T1000 (cell line): ENCODE measurements around the gene COX7B.
"Not testable (repeated sequence)": the region's sequence is repeated elsewhere in the genome, so short reads cannot be mapped to it uniquely, and the experiment has no call there.

Experiments
- DNase-seq: peaks from one replicate; lab custom pipeline; 2025; ENCODE audit warnings: mixed read lengths; lab: John Stamatoyannopoulos, UW

Gene COX7B

DNA sequence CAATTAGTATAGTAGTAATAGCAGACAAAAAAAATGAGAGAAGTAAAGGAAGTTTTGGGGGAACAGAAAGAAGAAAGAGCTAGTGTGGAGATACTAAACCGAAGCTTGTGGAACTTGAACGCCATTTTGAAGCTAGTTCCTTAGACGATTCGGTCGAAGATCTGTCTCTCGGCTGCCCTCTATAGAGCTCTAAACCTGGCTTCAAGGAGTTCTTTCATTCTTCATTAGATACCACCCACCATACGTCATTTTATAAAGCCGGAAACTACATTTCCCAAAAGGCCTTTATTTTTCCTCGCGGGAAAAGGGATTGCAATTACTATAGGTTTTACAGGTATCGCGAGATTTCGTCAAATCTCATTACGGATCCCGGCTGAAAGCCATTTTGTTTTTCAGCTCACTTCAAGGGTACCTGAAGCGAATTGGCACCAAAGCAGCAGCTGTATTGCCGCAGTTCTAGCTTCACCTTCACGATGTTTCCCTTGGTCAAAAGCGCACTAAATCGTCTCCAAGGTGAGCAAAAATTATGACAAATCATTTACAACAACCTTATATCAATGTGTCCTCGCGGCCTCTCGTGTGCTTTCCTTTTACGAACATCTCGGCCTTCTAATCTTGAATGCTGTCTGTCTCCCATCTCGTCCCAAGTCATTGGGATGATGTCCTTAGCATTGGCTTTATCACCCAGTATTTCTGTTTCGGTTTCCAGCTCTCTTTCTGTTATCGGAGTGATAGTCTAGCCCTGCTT is at the start of gene COX7B:
TSS of gene COX7B (plus strand) at position 388 of the 748 bp plus-strand sequence. CDS start at position 474, 86 bp downstream.
- DNase-seq: peak; percentile 51

DNA sequence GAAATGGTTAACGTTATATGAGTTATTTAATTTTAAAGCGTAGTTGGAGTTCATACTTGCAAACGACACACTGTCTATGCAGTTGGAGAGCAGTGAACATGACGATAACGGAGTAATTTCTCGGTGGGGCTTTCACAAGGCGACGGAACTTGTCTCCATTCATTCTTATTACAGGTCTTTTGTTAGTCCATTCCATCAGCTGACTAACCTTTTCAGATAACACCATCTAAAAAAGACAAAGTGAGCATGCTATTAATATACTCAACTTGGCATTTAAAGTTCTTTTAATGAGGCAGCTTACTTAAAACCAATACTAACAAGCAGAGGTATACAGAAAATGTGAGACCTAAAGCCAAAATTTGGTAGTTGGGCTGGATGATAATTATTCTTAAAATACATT is 23.9 kb upstream of the COX7B start:
- no peak for DNase-seq

DNA sequence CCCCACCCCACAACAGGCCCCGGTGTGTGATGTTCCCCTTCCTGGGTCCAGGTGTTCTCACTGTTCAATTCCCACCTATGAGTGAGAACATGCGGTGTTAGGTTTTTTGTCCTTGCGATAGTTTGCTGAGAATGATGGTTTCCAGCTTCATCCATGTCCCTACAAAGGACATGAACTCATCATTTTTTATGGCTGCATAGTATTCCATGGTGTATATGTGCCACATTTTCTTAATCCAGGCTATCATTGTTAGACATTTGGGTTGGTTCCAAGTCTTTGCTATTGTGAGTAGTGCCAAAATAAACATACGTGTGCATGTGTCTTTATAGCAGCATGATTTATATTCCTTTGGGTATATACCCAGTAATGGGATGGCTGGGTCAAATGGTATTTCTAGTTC is 17.9 kb upstream of the COX7B start:
- not testable (repeated sequence) for DNase-seq

DNA sequence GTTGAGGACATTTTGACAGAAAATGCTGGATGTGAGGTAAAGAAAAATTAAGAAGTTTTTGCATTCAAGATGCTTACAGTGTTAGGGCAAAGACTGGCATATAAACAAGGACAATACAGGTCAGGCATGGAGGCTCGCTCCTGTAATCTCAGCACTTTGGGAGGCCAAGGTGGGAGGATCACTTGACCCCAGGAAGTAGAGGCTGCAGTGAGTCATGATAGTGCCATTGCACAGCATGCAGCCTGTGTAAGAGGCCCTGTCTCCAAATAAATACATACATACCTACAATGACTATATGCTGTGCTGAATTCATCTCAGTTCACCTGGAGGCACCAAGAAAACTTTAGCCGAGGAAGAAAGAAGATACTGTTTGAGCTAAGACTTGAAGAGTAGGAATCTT is 6.4 kb upstream of the COX7B start:
- no peak for DNase-seq

DNA sequence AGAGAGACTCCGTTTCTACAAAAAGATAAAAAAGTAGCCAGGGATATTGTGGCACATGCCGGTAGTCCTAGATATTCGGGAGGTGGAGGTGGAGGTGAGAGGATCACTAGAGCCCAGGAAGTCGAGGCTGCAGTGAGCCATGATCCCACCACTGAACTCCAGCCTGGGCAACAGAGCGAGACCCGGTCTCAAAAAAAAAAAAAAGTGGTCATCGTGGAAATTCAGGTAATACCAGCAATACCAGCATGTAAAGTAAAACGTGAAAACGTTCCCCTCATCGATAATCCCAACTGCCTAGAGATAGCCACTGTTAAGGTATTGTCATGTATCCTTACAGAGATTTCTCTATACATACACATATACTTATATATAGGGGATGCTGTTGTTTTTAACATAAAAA is 5.6 kb upstream of the COX7B start:
- no peak for DNase-seq

- peak; percentile 78 for DNase-seq
Observed at GRCh38 chrX:77894921-77895886, 4.1 kb upstream of the COX7B start, which contains the start of gene MAGT1. TSS of gene MAGT1 (minus strand) at chrX:77895435. CDS start at chrX:77895410, 25 bp downstream.

DNA sequence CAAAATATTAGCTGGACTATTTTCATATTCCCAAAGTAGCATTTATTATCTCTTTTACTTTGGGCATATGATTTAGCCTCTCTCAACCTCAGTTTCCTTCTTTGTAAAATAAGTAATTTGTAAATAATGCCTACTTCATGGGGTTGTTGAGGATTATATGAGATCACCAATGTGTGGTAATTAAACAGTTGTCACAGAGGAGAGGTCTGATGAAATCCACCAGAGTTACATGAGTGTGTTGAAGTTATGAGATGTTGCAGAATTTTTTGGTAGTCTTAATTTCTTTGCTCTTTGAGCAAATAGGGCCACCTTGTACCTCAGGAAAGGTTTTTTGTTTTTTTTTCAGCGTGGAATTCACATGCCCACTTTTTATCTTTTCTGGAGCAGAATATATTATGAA is 1.4 kb downstream of the COX7B start:
- no peak for DNase-seq

DNA sequence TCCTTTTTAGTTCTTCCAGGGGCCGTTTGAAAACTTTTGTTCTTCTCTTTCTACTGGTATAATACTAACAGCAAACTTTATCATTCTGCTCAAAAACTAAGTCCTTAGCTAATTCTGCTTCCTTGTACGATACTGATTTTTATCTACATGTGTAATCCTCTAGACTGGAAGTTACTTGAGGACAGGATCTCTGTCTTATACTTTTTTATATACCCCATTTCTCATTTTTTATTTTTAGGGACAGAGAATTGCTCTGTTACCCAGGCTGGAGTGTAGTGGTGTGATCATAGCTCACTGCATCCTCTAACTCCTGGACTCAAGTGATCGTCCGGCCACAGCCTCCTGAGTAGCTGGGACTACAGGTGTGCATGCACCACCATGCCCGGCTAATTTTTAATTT is 2.2 kb downstream of the COX7B start:
- no peak for DNase-seq

- DNase-seq: peak; percentile 57
Observed at GRCh38 chrX:77910108-77910840, 11.0 kb downstream of the COX7B start, which contains the start of gene ATP7A. TSS of gene ATP7A (plus strand) at chrX:77910693. CDS start at chrX:77971642, 60,949 bp downstream.

- DNase-seq: no peak
Observed at GRCh38 chrX:77917294-77917933, 18.1 kb downstream of the COX7B start.

DNA sequence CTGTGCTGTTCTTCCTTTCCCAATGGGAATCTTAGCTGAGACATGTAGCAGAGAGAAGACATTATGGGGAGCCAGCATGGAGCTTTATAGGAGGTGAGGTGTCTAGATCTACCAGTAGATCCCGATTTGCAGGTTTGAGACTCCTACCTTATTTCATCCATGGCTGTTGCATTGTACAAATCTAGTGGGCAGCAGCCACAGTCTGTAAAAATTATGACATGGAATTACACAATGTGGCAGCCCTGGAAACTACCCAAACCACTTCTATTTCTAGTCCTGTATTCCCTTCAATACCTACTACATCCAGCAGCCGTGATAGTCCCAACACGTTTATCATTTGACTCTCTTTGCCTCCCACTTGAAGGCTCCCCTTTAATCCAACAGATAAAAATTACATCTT is 19.3 kb downstream of the COX7B start:
- DNase-seq: no peak

DNA sequence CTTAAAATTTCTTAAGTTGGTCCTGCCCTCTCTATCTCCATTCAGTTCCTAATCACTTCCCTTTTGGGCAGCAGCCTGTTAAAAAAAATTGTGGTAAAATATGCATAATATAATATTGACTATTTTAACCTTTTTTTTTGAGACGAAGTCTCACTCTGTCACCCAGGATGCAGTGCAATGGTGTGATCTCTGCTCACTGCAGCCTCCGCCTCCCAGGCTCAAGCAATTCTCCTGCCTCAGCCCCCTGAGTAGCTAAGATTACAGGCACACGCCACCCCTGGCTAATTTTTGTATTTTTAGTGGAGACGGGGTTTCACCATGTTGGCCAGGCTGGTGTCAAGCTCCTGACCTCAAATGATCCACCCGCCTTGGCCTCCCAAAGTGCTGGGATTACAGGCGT is 20.1 kb downstream of the COX7B start:
- not testable (repeated sequence) for DNase-seq

GRCh38 chrX:77922787-77923186 is 23.5 kb downstream of the COX7B start:
- DNase-seq: no peak

DNA sequence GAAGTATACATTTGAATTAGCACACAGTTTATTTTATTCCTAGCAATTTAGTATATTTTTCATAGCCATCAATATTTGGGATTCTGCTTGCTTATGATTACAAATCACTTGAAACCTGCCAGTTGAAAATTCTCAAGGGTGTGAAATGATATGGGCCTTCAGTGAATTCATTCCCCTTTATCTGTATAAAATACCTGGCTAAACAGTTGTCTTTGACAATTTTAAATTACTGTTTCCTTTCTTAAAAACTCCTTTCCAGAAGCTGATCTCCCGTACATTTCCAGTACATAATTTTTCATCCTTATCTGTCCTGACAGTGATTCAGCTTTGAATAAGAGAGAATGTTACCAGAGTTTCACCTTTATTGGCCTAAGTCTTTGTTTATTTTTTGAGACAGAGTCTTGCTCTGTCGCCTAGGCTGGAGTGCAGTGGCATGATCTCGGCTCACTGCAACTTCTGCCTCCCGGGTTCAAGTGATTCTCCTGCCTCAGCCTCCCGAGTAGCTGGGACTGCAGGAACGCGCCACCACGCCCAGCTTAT is 25.1 kb downstream of the COX7B start:
- no peak for DNase-seq

- no peak for DNase-seq
Observed at GRCh38 chrX:77925764-77926163, 26.5 kb downstream of the COX7B start.

DNA sequence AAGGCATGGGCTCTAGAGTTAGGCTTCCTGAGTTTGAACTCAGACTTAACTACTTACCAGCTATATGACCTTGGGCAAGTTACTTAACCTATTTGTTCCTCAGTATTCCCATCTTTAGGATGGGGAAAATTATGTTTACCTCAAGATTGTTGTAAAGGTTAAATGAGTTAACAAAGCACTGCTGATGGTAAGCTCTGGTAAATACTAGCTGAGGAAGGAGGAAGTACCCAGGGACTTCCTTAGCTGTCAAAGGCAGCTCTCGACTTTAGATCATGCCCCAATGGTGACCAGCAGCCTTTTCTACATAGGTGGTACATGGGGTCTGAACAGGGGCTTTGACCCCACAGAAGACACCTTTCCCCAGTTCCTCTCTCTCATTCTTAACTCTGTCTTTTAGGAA is 31.3 kb downstream of the COX7B start:
- DNase-seq: no peak

- DNase-seq: no peak
Observed at GRCh38 chrX:77935886-77936285, 36.6 kb downstream of the COX7B start.

- DNase-seq: no peak
Observed at GRCh38 chrX:77936299-77936698, 37.0 kb downstream of the COX7B start.

DNA sequence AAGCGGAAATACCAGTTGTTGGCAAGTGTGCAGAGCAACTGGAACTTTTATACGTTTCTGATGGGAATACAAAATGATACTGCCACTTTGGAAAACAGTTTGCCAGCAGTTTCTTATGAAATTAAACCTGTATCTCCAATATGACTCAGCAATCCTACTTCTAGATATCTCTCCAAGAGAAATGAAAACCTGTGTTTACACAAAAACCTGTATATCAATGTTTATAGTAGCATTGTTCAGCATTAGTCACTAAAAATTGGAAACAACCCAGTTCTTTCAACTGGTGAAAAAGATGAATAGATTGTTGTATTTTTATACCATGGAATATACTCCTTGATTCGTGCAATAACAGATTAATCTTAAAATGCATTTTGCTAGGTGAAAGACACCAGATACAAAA is 38.0 kb downstream of the COX7B start:
- DNase-seq: no peak

DNA sequence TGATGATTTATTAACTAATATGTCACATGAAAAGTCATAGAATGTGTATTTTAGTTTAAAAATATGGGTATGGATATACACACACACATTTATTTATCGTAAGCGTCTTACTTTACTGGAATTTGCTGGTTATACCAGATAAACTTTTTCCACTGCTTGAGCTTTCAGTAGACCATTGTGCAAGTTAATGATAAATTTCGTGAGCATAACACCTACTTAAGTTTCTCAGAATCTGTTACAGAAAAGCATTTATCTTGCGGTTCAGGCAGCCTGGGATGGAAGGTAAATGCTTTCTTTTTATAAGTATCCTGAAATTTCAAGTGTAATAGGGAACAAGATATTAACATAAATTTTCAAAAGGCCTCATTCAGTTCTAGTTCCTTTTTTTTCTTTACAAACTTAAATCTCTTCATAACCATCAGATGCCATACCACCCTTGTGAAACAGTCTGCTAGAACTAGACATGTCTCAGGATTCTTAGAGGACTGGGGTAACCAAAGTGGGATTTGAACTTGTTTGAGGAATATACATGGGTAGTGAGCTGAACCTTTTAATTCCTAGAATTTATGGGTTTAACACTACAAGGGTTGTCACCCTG is 38.9 kb downstream of the COX7B start:
- DNase-seq: no peak

DNA sequence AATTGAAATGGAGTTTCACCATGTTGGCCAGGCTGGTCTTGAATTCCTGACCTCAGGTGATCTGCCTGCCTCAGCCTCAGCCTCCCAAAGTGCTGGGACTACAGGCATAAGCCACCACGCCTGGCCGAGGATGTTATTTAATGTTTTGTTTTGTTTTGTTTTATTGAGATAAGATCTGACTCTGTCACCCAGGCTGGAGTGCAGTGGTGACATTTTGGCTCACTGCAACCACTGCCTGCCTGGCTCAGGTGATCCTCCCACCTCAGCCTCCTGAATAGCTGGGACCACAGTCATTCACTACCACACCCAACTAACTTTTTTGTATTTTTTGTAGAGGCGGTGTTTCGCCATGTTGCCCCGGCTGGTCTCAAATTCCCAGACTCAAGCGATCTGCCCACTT is 45.8 kb downstream of the COX7B start:
- not testable (repeated sequence) for DNase-seq
